ENCODE results near the gene RBM18. TPM values are rescaled to one million over a fixed set of nuclear protein-coding genes. Genes with fewer than 3 reads are reported as not detected.

RBM18 gene
- total RNA-seq, 1 donor from 2014 or later, result 12.9 TPM

DNA sequence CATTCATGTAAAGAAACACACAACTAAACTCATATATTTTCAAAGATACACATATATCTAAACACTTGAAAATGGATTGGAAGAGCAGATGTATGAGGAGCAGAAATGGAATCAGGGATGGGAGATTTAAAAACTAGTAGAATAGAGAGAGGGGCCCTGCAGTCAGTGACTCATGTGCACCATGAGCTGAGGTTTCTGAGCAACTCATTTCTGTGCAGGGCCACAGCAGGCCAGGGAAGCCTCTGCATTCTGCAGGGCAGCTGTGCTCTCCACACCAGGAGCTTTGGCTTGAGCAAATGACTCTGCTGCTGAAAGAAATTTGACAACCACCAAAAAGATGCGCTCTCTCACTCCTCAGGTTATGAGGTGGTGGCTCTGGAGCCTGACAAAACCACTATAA lies 63.0 kb downstream of the RBM18 start:
- DNase-seq (ENCODE audit: low spot score), result no peak
- H3K4me1 ChIP-seq, result peaks cover 12% of the 10 kb centered on the region
- H2AFZ ChIP-seq (replicated peaks), result no peak overlapping the region
- H3K4me3 ChIP-seq, result no peak overlapping the region
- Mint-ChIP-seq H3K4me3 (no peak overlapping the region), H3K27ac (no peak overlapping the region), H3K4me1 (no peaks in the 10 kb centered on the region), H3K9me3 (no peaks in the 10 kb centered on the region), H3K36me3 (no peaks in the 10 kb centered on the region), H3K27me3 (ENCODE audit: insufficient read depth, low read depth) (peaks cover 7% of the 10 kb centered on the region)
- H3K4me2 ChIP-seq, result no peak overlapping the region
- no peaks in the 10 kb centered on the region for H3K36me3 ChIP-seq
- H3F3A ChIP-seq (ENCODE audit: low read depth), result no peaks in the 10 kb centered on the region
- H4K20me1 ChIP-seq (ENCODE audit: low read depth), result no peaks in the 10 kb centered on the region
- no peak overlapping the region for H3K27ac ChIP-seq
- no peak for TF ChIP-seq EZH2phosphoT487 (IDR thresholded peaks at IDR 0.05)
- no peak for TF ChIP-seq EZH2 (IDR thresholded peaks at IDR 0.05)
- TF ChIP-seq, protein P1, sequence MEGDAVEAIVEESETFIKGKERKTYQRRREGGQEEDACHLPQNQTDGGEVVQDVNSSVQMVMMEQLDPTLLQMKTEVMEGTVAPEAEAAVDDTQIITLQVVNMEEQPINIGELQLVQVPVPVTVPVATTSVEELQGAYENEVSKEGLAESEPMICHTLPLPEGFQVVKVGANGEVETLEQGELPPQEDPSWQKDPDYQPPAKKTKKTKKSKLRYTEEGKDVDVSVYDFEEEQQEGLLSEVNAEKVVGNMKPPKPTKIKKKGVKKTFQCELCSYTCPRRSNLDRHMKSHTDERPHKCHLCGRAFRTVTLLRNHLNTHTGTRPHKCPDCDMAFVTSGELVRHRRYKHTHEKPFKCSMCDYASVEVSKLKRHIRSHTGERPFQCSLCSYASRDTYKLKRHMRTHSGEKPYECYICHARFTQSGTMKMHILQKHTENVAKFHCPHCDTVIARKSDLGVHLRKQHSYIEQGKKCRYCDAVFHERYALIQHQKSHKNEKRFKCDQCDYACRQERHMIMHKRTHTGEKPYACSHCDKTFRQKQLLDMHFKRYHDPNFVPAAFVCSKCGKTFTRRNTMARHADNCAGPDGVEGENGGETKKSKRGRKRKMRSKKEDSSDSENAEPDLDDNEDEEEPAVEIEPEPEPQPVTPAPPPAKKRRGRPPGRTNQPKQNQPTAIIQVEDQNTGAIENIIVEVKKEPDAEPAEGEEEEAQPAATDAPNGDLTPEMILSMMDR (IDR thresholded peaks at IDR 0.05), result no peak
- H3K9ac ChIP-seq, result no peak overlapping the region
- no peaks in the 10 kb centered on the region for H3K79me2 ChIP-seq (ENCODE audit: low read depth)
- peaks cover 6% of the 10 kb centered on the region for H3K27me3 ChIP-seq
- no peaks in the 10 kb centered on the region for H3K9me3 ChIP-seq (ENCODE audit: low read depth)

DNA sequence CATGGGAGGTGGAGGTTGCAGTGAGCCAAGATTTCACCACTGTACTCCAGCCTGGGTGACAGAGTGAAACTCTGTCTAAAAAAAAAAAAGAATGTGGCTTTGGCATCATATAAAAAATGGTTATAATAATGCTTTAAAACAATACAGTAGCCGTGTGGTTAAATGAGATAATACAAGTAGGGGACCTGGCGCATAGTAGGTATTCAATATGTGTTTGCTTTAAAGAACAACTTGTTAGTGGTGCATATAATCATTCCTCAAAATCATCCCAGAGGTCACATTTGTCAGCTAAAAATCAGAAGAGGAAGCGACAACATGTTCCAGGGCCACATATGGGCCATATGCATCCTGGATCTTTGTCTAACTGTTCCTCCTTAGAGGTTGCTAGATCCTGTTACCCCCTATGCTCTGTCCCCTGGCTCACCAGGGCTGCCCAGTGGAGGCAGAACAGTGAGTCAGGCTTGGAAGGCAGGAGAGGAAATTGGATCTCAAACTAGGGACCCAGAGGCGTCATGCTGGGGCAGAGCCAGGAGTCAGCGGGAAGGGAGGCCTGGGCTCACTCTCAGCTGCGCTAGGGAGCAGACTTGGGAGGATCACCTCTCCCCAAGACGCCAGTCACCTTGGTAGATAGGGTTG lies 63.6 kb downstream of the RBM18 start:
- no peaks in the 10 kb centered on the region for H3K36me3 ChIP-seq
- H3K27ac Mint-ChIP-seq, result no peak overlapping the region
- no peak for DNase-seq (ENCODE audit: low spot score)
- H3K9me3 Mint-ChIP-seq, result no peaks in the 10 kb centered on the region
- peaks cover under 1% of the 10 kb centered on the region for H3K27me3 ChIP-seq
- H3K79me2 ChIP-seq (ENCODE audit: low read depth), result no peaks in the 10 kb centered on the region
- H3K27ac ChIP-seq, result no peak overlapping the region
- H3F3A ChIP-seq (ENCODE audit: low read depth), result no peaks in the 10 kb centered on the region
- no peak overlapping the region for H3K4me2 ChIP-seq
- no peaks in the 10 kb centered on the region for H3K4me1 Mint-ChIP-seq
- H3K36me3 Mint-ChIP-seq, result no peaks in the 10 kb centered on the region
- H3K4me3 ChIP-seq, result no peak overlapping the region
- TF ChIP-seq, protein P1 (IDR thresholded peaks at IDR 0.05), result no peak
- no peak for TF ChIP-seq EZH2 (IDR thresholded peaks at IDR 0.05)
- TF ChIP-seq EZH2phosphoT487 (IDR thresholded peaks at IDR 0.05), result no peak
- H2AFZ ChIP-seq (replicated peaks), result no peak overlapping the region
- peaks cover 7% of the 10 kb centered on the region for H3K27me3 Mint-ChIP-seq (ENCODE audit: insufficient read depth, low read depth)
- H4K20me1 ChIP-seq (ENCODE audit: low read depth), result no peaks in the 10 kb centered on the region
- H3K9me3 ChIP-seq (ENCODE audit: low read depth), result no peaks in the 10 kb centered on the region
- peaks cover 12% of the 10 kb centered on the region for H3K4me1 ChIP-seq
- H3K4me3 Mint-ChIP-seq, result no peak overlapping the region
- H3K9ac ChIP-seq, result no peak overlapping the region

DNA sequence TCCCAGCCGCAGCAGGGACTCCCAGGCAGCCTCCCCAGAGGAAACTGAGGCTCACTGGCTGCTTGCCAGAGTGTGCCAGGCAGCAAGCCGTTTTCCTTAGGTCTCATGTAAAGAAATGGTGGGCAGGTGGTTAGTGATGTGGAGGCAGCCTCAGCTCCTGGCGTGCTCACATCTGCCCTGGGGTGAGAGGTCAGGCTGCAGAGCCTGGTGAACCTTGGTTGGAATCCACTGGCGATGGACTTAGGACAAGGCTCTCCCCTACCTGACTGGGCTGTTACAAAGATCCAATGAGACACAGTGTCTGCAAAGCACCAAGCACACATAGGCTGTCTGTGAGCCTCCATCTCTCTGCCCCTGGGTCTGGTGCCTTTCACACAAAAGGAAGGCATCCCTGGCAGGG lies 66.8 kb downstream of the RBM18 start:
- Histone ChIP-seq H3K4me3 (no peak overlapping the region), H3K27ac (no peak overlapping the region), H3K4me1 (peaks cover 12% of the 10 kb centered on the region), H3K9me3 (ENCODE audit: low read depth) (no peaks in the 10 kb centered on the region), H3K9ac (no peak overlapping the region), H4K20me1 (ENCODE audit: low read depth) (no peaks in the 10 kb centered on the region), H3F3A (ENCODE audit: low read depth) (no peaks in the 10 kb centered on the region), H3K27me3 (no peaks in the 10 kb centered on the region), H3K36me3 (no peaks in the 10 kb centered on the region), H3K4me2 (peak overlapping the region; percentile 25), H2AFZ (replicated peaks) (peak overlapping the region; percentile 46), H3K79me2 (ENCODE audit: low read depth) (no peaks in the 10 kb centered on the region)
- Mint-ChIP-seq H3K4me1 (no peaks in the 10 kb centered on the region), H3K4me3 (no peak overlapping the region), H3K9me3 (no peaks in the 10 kb centered on the region), H3K27me3 (ENCODE audit: insufficient read depth, low read depth) (peaks cover 9% of the 10 kb centered on the region), H3K27ac (no peak overlapping the region), H3K36me3 (no peaks in the 10 kb centered on the region)
- no peak for TF ChIP-seq EZH2 (IDR thresholded peaks at IDR 0.05)
- no peak for DNase-seq (ENCODE audit: low spot score)

GRCh38 chr9:122197426-122197825 lies 67.2 kb downstream of the RBM18 start:
- Histone ChIP-seq H3F3A (ENCODE audit: low read depth) (no peaks in the 10 kb centered on the region), H3K9ac (no peak overlapping the region), H3K27me3 (no peaks in the 10 kb centered on the region), H3K4me1 (peaks cover 12% of the 10 kb centered on the region), H3K4me2 (peak overlapping the region; percentile 25), H2AFZ (replicated peaks) (peak overlapping the region; percentile 46), H3K79me2 (ENCODE audit: low read depth) (no peaks in the 10 kb centered on the region), H4K20me1 (ENCODE audit: low read depth) (no peaks in the 10 kb centered on the region), H3K9me3 (ENCODE audit: low read depth) (no peaks in the 10 kb centered on the region), H3K36me3 (no peaks in the 10 kb centered on the region), H3K27ac (no peak overlapping the region), H3K4me3 (no peak overlapping the region)
- Mint-ChIP-seq H3K27me3 (ENCODE audit: insufficient read depth, low read depth) (peaks cover 11% of the 10 kb centered on the region), H3K9me3 (no peaks in the 10 kb centered on the region), H3K4me3 (no peak overlapping the region), H3K36me3 (no peaks in the 10 kb centered on the region), H3K27ac (no peak overlapping the region), H3K4me1 (no peaks in the 10 kb centered on the region)
- TF ChIP-seq, protein P1 (IDR thresholded peaks at IDR 0.05), result no peak
- TF ChIP-seq EZH2 (IDR thresholded peaks at IDR 0.05), result no peak
- no peak for DNase-seq (ENCODE audit: low spot score)
